Osteoblast (primary cell): Measurements from ENCODE around the gene APEH. TPM values are rescaled to one million over a fixed set of nuclear protein-coding genes. Genes with fewer than 3 reads are reported as not detected.

Experiments
- DNase-seq: peaks from one replicate; pipeline ENCODE4 v3.0.0; 2011; ENCODE audit warnings: low spot score, mixed read lengths; ENCODE audit not compliant: insufficient read length; ENCODE audit errors: missing footprints
- H2AFZ ChIP-seq: 2 replicates; pipeline ENCODE4 v1.6.0; 2011; ENCODE audit warnings: mild to moderate bottlenecking, low read length
- H3K27ac ChIP-seq: 2 replicates; pipeline ENCODE4 v1.5.1; 2011; ENCODE audit warnings: mild to moderate bottlenecking, low read depth, low read length, moderate library complexity
- H3K27me3 ChIP-seq: 2 replicates; pipeline ENCODE4 v1.6.0; 2012; ENCODE audit warnings: mild to moderate bottlenecking, control low read depth, inconsistent platforms, low read length, moderate library complexity; ENCODE audit not compliant: insufficient read depth
- H3K36me3 ChIP-seq: 2 replicates; pipeline ENCODE4 v1.5.1; 2011; ENCODE audit warnings: mild to moderate bottlenecking, low read length, control low read depth, moderate library complexity; ENCODE audit not compliant: insufficient read depth
- H3K4me1 ChIP-seq: 2 replicates; pipeline ENCODE4 v1.5.1; 2011; ENCODE audit warnings: mild to moderate bottlenecking, low read length, control low read depth, moderate library complexity; ENCODE audit not compliant: insufficient read depth
- H3K4me2 ChIP-seq: 2 replicates; pipeline ENCODE4 v1.6.0; 2011; ENCODE audit warnings: mild to moderate bottlenecking, low read length; ENCODE audit not compliant: insufficient read depth
- H3K4me3 ChIP-seq: fragments of 200-600 bp; sonication (generic); 3 replicates; pipeline ENCODE4 v1.5.1; 2012; ENCODE audit warnings: mild to moderate bottlenecking, low read length, inconsistent platforms; ENCODE audit not compliant: insufficient read depth
- H3K79me2 ChIP-seq: 2 replicates; pipeline ENCODE4 v1.6.0; 2012; ENCODE audit warnings: mild to moderate bottlenecking, low read length, control low read depth, inconsistent platforms; ENCODE audit not compliant: insufficient read depth
- H3K9me3 ChIP-seq: 2 replicates; pipeline ENCODE4 v1.5.1; 2011; ENCODE audit warnings: low read depth, low read length, control low read depth
- H4K20me1 ChIP-seq: 2 replicates; pipeline ENCODE4 v1.6.0; 2012; ENCODE audit warnings: mild to moderate bottlenecking, low read length, control low read depth; ENCODE audit not compliant: insufficient read depth
- CTCF ChIP-seq: IDR thresholded peaks from 2 replicates; pipeline ENCODE4 v1.5.1; 2011; ENCODE audit warnings: mild to moderate bottlenecking, low read depth, low read length, moderate library complexity; ENCODE audit errors: extremely low read depth
- small RNA-seq: library from RNA; depleted of rRNA; stranded (forward); fragments of <200 nt; gene quantifications from one replicate; pipeline ENCODE3, GENCODE V24; 2012
- total RNA-seq: library from RNA; depleted of rRNA; stranded (reverse); fragments of >200 nt; gene quantifications from 2 replicates; pipeline ENCODE4 v1.2.3, GENCODE V29; 2012

The APEH gene
- total RNA-seq, 1 donor = 98.8 TPM

- H3K4me2 ChIP-seq = no peak overlapping the region
- no peak overlapping the region for H2AFZ ChIP-seq
- no peaks in the 10 kb centered on the region for H3K27me3 ChIP-seq
- H4K20me1 ChIP-seq = peaks cover 13% of the 10 kb centered on the region
- H3K79me2 ChIP-seq = peaks cover 22% of the 10 kb centered on the region
- H3K4me1 ChIP-seq = no peaks in the 10 kb centered on the region
- peak; percentile 29 for DNase-seq
- H3K9me3 ChIP-seq = no peaks in the 10 kb centered on the region
- H3K27ac ChIP-seq = no peak overlapping the region
- TF ChIP-seq CTCF = no peak
- peaks cover 68% of the 10 kb centered on the region for H3K36me3 ChIP-seq
- no peak overlapping the region for H3K4me3 ChIP-seq
Measured at GRCh38 chr3:49732597-49732996, 58.4 kb downstream of the APEH start.

DNA sequence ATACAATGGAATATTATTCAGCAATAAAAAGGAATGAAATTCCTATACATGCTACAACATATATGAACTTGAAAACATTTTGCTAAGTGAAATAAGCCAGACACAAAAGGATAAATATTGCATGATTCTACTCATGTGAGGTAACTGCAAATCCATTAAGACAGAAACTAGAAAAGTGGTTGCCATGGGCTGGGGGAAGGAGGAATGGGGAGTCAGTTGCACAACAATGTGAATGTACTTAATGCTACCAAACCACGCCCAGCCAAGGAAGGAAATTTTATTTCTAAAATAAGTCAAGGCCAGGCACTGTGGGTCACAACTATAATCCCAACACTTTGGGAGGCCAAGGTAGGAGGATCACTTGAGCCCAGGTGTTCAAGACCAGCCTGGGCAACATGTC lies 59.4 kb downstream of the APEH start:
- no peak for TF ChIP-seq CTCF
- no peaks in the 10 kb centered on the region for H3K4me1 ChIP-seq
- H3K4me2 ChIP-seq = no peak overlapping the region
- H3K27me3 ChIP-seq = no peaks in the 10 kb centered on the region
- H2AFZ ChIP-seq = no peak overlapping the region
- peaks cover 19% of the 10 kb centered on the region for H4K20me1 ChIP-seq
- H3K4me3 ChIP-seq = no peak overlapping the region
- H3K9me3 ChIP-seq = no peaks in the 10 kb centered on the region
- no peak overlapping the region for H3K27ac ChIP-seq
- H3K36me3 ChIP-seq = peaks cover 67% of the 10 kb centered on the region
- H3K79me2 ChIP-seq = peaks cover 30% of the 10 kb centered on the region
- no peak for DNase-seq

Small RNAs within 50 kb of the gene (small RNA-seq; reads per million reads assigned to genes)
- gene AMIGO3 = not detected

Other genes starting within 250 kb of the APEH start
- 3.8 and 4.7 TPM in 2 replicates for gene NICN1, start 245.0 kb upstream of the APEH start, total RNA-seq
- 55.4 and 58.3 TPM in 2 replicates for gene DAG1, start 204.1 kb upstream of the APEH start, total RNA-seq
- gene BSN, start 119.9 kb upstream of the APEH start, total RNA-seq = under 0.01 and 0.29 TPM in 2 replicates
- 6.5 and 6.9 TPM in 2 replicates for gene MST1, start 15.1 kb downstream of the APEH start, total RNA-seq
- gene RNF123, start 15.2 kb downstream of the APEH start, total RNA-seq = 25.0 and 33.3 TPM in 2 replicates
- 0.29 and 1.8 TPM in 2 replicates for gene AMIGO3, start 45.3 kb downstream of the APEH start, total RNA-seq
- 17.4 and 21.0 TPM in 2 replicates for gene GMPPB, start 49.6 kb downstream of the APEH start, total RNA-seq
- gene IP6K1, start 112.2 kb downstream of the APEH start, total RNA-seq = 46.9 and 48.5 TPM in 2 replicates
- under 0.01 TPM in 1 of 2 replicates, not detected in the other for gene CDHR4, start 125.5 kb downstream of the APEH start, total RNA-seq
- 5.8 and 6.5 TPM in 2 replicates for gene INKA1, start 128.9 kb downstream of the APEH start, total RNA-seq
- gene UBA7, start 139.6 kb downstream of the APEH start, total RNA-seq = 76.7 and 81.3 TPM in 2 replicates
- gene TRAIP, start 182.2 kb downstream of the APEH start, total RNA-seq = 1.4 and 2.4 TPM in 2 replicates
- not detected in 2 replicates for gene CAMKV, start 195.6 kb downstream of the APEH start, total RNA-seq
- gene MST1R, start 229.5 kb downstream of the APEH start, total RNA-seq = 0.72 and 1.8 TPM in 2 replicates